T-helper 1 cell treated with Interleukin-12 subunit alpha and Interleukin-12 subunit beta and Interleukin-4 antibody, amounts not matched to agents 30 μg/mL and 1 μg/mL, for 36 hours (primary cell): ENCODE results near the gene TSC22D1.

Experiments
- H3K27ac Mint-ChIP-seq: one replicate; pipeline ENCODE4 v1.8.0; 2021; ENCODE audit warnings: mild to moderate bottlenecking, mixed read lengths
- H3K27me3 Mint-ChIP-seq: one replicate; pipeline ENCODE4 v1.8.0; 2021; ENCODE audit warnings: low read depth, mixed read lengths
- H3K36me3 Mint-ChIP-seq: one replicate; pipeline ENCODE4 v1.8.0; 2021; ENCODE audit warnings: low read depth, mixed read lengths
- H3K4me1 Mint-ChIP-seq: one replicate; pipeline ENCODE4 v1.8.0; 2021; ENCODE audit warnings: low read depth, mixed read lengths
- H3K4me3 Mint-ChIP-seq: one replicate; pipeline ENCODE4 v1.8.0; 2021; ENCODE audit warnings: mild to moderate bottlenecking, moderate library complexity, mixed read lengths
- H3K9me3 Mint-ChIP-seq: one replicate; pipeline ENCODE4 v1.8.0; 2021; ENCODE audit warnings: mixed read lengths

The TSC22D1 gene

GRCh38 chr13:44396701-44397580 lies 179.2 kb downstream of the TSC22D1 start:
- Mint-ChIP-seq H3K36me3 (no peaks in the 10 kb centered on the region), H3K4me1 (no peaks in the 10 kb centered on the region), H3K4me3 (no peak overlapping the region), H3K27ac (no peak overlapping the region), H3K27me3 (peaks cover 15% of the 10 kb centered on the region), H3K9me3 (no peaks in the 10 kb centered on the region)

GRCh38 chr13:44395976-44396694 lies 180.0 kb downstream of the TSC22D1 start:
- H3K9me3 Mint-ChIP-seq, result no peaks in the 10 kb centered on the region

GRCh38 chr13:44394658-44395057 lies 181.5 kb downstream of the TSC22D1 start:
- H3K27ac Mint-ChIP-seq, result no peak overlapping the region

More at GRCh38 chr13:44395976-44396694, 180.0 kb downstream of the TSC22D1 start:
- H3K4me3 Mint-ChIP-seq, result no peak overlapping the region
- H3K27ac Mint-ChIP-seq, result no peak overlapping the region
- no peaks in the 10 kb centered on the region for H3K4me1 Mint-ChIP-seq
- no peaks in the 10 kb centered on the region for H3K36me3 Mint-ChIP-seq
- peaks cover 15% of the 10 kb centered on the region for H3K27me3 Mint-ChIP-seq

GRCh38 chr13:44393391-44393790 lies 182.7 kb downstream of the TSC22D1 start:
- Mint-ChIP-seq H3K9me3 (no peaks in the 10 kb centered on the region), H3K27ac (no peak overlapping the region), H3K36me3 (no peaks in the 10 kb centered on the region), H3K4me3 (no peak overlapping the region), H3K4me1 (no peaks in the 10 kb centered on the region), H3K27me3 (peaks cover 10% of the 10 kb centered on the region)

More at GRCh38 chr13:44394658-44395057, 181.5 kb downstream of the TSC22D1 start:
- Mint-ChIP-seq H3K4me1 (no peaks in the 10 kb centered on the region), H3K27me3 (peaks cover 15% of the 10 kb centered on the region), H3K36me3 (no peaks in the 10 kb centered on the region), H3K4me3 (no peak overlapping the region), H3K9me3 (no peaks in the 10 kb centered on the region)

- no peaks in the 10 kb centered on the region for H3K4me1 Mint-ChIP-seq
- H3K9me3 Mint-ChIP-seq, result no peaks in the 10 kb centered on the region
- no peaks in the 10 kb centered on the region for H3K36me3 Mint-ChIP-seq
- H3K27ac Mint-ChIP-seq, result no peak overlapping the region
- no peak overlapping the region for H3K4me3 Mint-ChIP-seq
- H3K27me3 Mint-ChIP-seq, result peaks cover 10% of the 10 kb centered on the region
These were observed 186.3 kb downstream of the TSC22D1 start for GRCh38 chr13:44389876-44390275.

GRCh38 chr13:44389060-44389666 lies 187.0 kb downstream of the TSC22D1 start:
- no peaks in the 10 kb centered on the region for H3K36me3 Mint-ChIP-seq
- peaks cover 13% of the 10 kb centered on the region for H3K27me3 Mint-ChIP-seq
- no peak overlapping the region for H3K27ac Mint-ChIP-seq
- no peaks in the 10 kb centered on the region for H3K4me1 Mint-ChIP-seq
- no peak overlapping the region for H3K4me3 Mint-ChIP-seq
- H3K9me3 Mint-ChIP-seq, result no peaks in the 10 kb centered on the region

- Mint-ChIP-seq H3K27ac (no peak overlapping the region), H3K4me3 (no peak overlapping the region), H3K27me3 (peaks cover 15% of the 10 kb centered on the region), H3K36me3 (no peaks in the 10 kb centered on the region), H3K9me3 (no peaks in the 10 kb centered on the region), H3K4me1 (no peaks in the 10 kb centered on the region)
These were observed 187.6 kb downstream of the TSC22D1 start for GRCh38 chr13:44388427-44389059.

GRCh38 chr13:44386913-44387556 lies 189.1 kb downstream of the TSC22D1 start:
- Mint-ChIP-seq H3K27ac (no peak overlapping the region), H3K4me3 (no peak overlapping the region), H3K4me1 (no peaks in the 10 kb centered on the region), H3K36me3 (no peaks in the 10 kb centered on the region), H3K27me3 (peaks cover 5% of the 10 kb centered on the region), H3K9me3 (no peaks in the 10 kb centered on the region)

- H3K27ac Mint-ChIP-seq, result no peak overlapping the region
- peaks cover 5% of the 10 kb centered on the region for H3K27me3 Mint-ChIP-seq
- no peak overlapping the region for H3K4me3 Mint-ChIP-seq
- no peaks in the 10 kb centered on the region for H3K4me1 Mint-ChIP-seq
- no peaks in the 10 kb centered on the region for H3K36me3 Mint-ChIP-seq
- no peaks in the 10 kb centered on the region for H3K9me3 Mint-ChIP-seq
These were observed 190.3 kb downstream of the TSC22D1 start for GRCh38 chr13:44385847-44386246.

- no peak overlapping the region for H3K4me3 Mint-ChIP-seq
- no peak overlapping the region for H3K27ac Mint-ChIP-seq
- no peaks in the 10 kb centered on the region for H3K9me3 Mint-ChIP-seq
- H3K36me3 Mint-ChIP-seq, result no peaks in the 10 kb centered on the region
- no peaks in the 10 kb centered on the region for H3K4me1 Mint-ChIP-seq
- peaks cover 5% of the 10 kb centered on the region for H3K27me3 Mint-ChIP-seq
These were observed 190.7 kb downstream of the TSC22D1 start for GRCh38 chr13:44385401-44385800.

- Mint-ChIP-seq H3K27me3 (peaks cover 5% of the 10 kb centered on the region), H3K4me3 (no peak overlapping the region), H3K9me3 (no peaks in the 10 kb centered on the region), H3K27ac (no peak overlapping the region), H3K36me3 (no peaks in the 10 kb centered on the region), H3K4me1 (no peaks in the 10 kb centered on the region)
These were observed 191.4 kb downstream of the TSC22D1 start for GRCh38 chr13:44384778-44385177.

- Mint-ChIP-seq H3K27me3 (peaks cover 5% of the 10 kb centered on the region), H3K36me3 (no peaks in the 10 kb centered on the region), H3K27ac (no peak overlapping the region), H3K4me1 (no peaks in the 10 kb centered on the region), H3K4me3 (no peak overlapping the region), H3K9me3 (no peaks in the 10 kb centered on the region)
These were observed 192.2 kb downstream of the TSC22D1 start for GRCh38 chr13:44383945-44384344.

GRCh38 chr13:44382635-44383145 lies 193.4 kb downstream of the TSC22D1 start:
- Mint-ChIP-seq H3K9me3 (no peaks in the 10 kb centered on the region), H3K4me3 (no peak overlapping the region), H3K27me3 (peaks cover 8% of the 10 kb centered on the region), H3K4me1 (no peaks in the 10 kb centered on the region), H3K27ac (no peak overlapping the region), H3K36me3 (no peaks in the 10 kb centered on the region)
